PC-9 (cell line): Measurements from ENCODE around the gene PCDH8. TPM values are rescaled to one million over a fixed set of nuclear protein-coding genes. Genes with fewer than 3 reads are reported as not detected.

Experiments used
- BruUV-seq: library from RNA; stranded (reverse); fragments of 400-500 nt; replicated peaks from 2 replicates; lab custom pipeline; 2021; lab: Mats Ljungman, UMichigan
- CTCF ChIA-PET: fragments of 300-600 bp; sonication (Branson Sonifier 250); formaldehyde crosslinking; loops from one replicate; lab custom pipeline; 2022; ENCODE audit warnings: antibody characterized with exemption; lab: Charles Lee
- POLR2A ChIA-PET: fragments of 300-600 bp; sonication (Branson Sonifier 250); formaldehyde crosslinking; loops from one replicate; lab custom pipeline; 2022; ENCODE audit warnings: antibody characterized with exemption; ENCODE audit not compliant: unreplicated experiment; lab: Charles Lee
- DNase-seq, 2 experiments: peaks; one replicate each; pipeline versions ENCODE4 v3.0.0 to v3.0.0-alpha.2; 2015 to 2022; ENCODE audit warnings: mixed read lengths in 1 of 2
- H2AFZ ChIP-seq: fragments of 200-600 bp; sonication (generic); 2 replicates; pipeline ENCODE4 v1.8.1; 2017; ENCODE audit warnings: antibody characterized with exemption
- H3F3A ChIP-seq: fragments of 200-600 bp; sonication (generic); 2 replicates; pipeline ENCODE4 v1.8.1; 2017; ENCODE audit warnings: antibody characterized with exemption, mild to moderate bottlenecking, low read depth; ENCODE audit not compliant: insufficient read depth
- H3K27ac ChIP-seq: fragments of 200-600 bp; sonication (generic); 2 replicates; pipeline ENCODE4 v1.6.1; 2016; ENCODE audit warnings: mixed run types
- H3K27me3 ChIP-seq: fragments of 200-600 bp; sonication (generic); 2 replicates; pipeline ENCODE4 v1.6.1; 2016; ENCODE audit warnings: low read depth, mixed run types; ENCODE audit not compliant: insufficient read depth
- H3K36me3 ChIP-seq: fragments of 200-600 bp; sonication (generic); 2 replicates; pipeline ENCODE4 v1.6.1; 2016; ENCODE audit warnings: low read depth, mixed run types
- H3K4me1 ChIP-seq: fragments of 200-600 bp; sonication (generic); replicated peaks from 2 replicates; pipeline ENCODE4 v1.6.1; 2016; ENCODE audit warnings: mixed run types; ENCODE audit not compliant: insufficient read depth
- H3K4me2 ChIP-seq: fragments of 200-600 bp; sonication (generic); 2 replicates; pipeline ENCODE4 v1.6.1; 2017; ENCODE audit warnings: mixed run types
- H3K4me3 ChIP-seq: fragments of 200-600 bp; sonication (generic); 2 replicates; pipeline ENCODE4 v1.6.1; 2016; ENCODE audit warnings: mixed run types
- H3K79me2 ChIP-seq: fragments of 200-600 bp; sonication (generic); 2 replicates; pipeline ENCODE4 v1.6.1; 2017; ENCODE audit warnings: low read depth, mixed run types
- H3K9me2 ChIP-seq: fragments of 200-600 bp; sonication (generic); 2 replicates; pipeline ENCODE4 v1.8.1; 2017; ENCODE audit warnings: mild to moderate bottlenecking; ENCODE audit not compliant: insufficient read depth
- H3K9me3 ChIP-seq: fragments of 200-600 bp; sonication (generic); 2 replicates; pipeline ENCODE4 v1.8.1; 2016; ENCODE audit warnings: low read depth; ENCODE audit not compliant: insufficient read depth
- H4K20me1 ChIP-seq: fragments of 200-600 bp; sonication (generic); 2 replicates; pipeline ENCODE4 v1.8.1; 2017; ENCODE audit not compliant: insufficient read depth
- CTCF ChIP-seq: fragments of 200-600 bp; sonication (generic); conservative IDR thresholded peaks from 2 replicates; pipeline ENCODE4 v1.6.1; 2017; ENCODE audit warnings: mixed run types, antibody characterized with exemption, mild to moderate bottlenecking, moderate library complexity
- EZH2 ChIP-seq: fragments of 200-600 bp; sonication (generic); IDR thresholded peaks from 2 replicates; pipeline ENCODE4 v1.8.0; 2017; ENCODE audit warnings: antibody characterized with exemption, low read depth
- intact Hi-C: fragments of 100-400 bp; cut with micrococcal nuclease; formaldehyde crosslinking; loops from one replicate; pipeline ENCODE4 v1.10.0; 2022; ENCODE audit not compliant: unreplicated experiment
- total RNA-seq: library from RNA; stranded (reverse); gene quantifications from 2 replicates; pipeline ENCODE4 v1.2.3, GENCODE V29; 2021

PCDH8 gene
- total RNA-seq, 1 experiment from 2014 or later, result not detected

- no peak overlapping the region for H2AFZ ChIP-seq
- ChIA-PET CTCF (no interaction called here), POLR2A (no interaction called here)
- DNase-seq, result no peak
- BruUV-seq, result no TSS peak
- no peaks in the 10 kb centered on the region for H4K20me1 ChIP-seq
- H3F3A ChIP-seq, result no peaks in the 10 kb centered on the region
- H3K27me3 ChIP-seq, result peaks cover 14% of the 10 kb centered on the region
- H3K4me2 ChIP-seq, result no peak overlapping the region
- TF ChIP-seq CTCF (no peak), EZH2 (no peak)
- H3K4me3 ChIP-seq, result no peak overlapping the region
- intact Hi-C loops, result no loop called here
- no peaks in the 10 kb centered on the region for H3K36me3 ChIP-seq
- H3K4me1 ChIP-seq, result no peaks in the 10 kb centered on the region
- no peaks in the 10 kb centered on the region for H3K9me3 ChIP-seq
- no peaks in the 10 kb centered on the region for H3K9me2 ChIP-seq
- no peak overlapping the region for H3K27ac ChIP-seq
- H3K79me2 ChIP-seq, result no peaks in the 10 kb centered on the region
Observed at GRCh38 chr13:52850072-52850395, 1.6 kb upstream of the PCDH8 start.

- H3F3A ChIP-seq, result no peaks in the 10 kb centered on the region
- TF ChIP-seq CTCF (no peak), EZH2 (no peak)
- intact Hi-C loops, result no loop called here
- no peak overlapping the region for H3K4me3 ChIP-seq
- no peaks in the 10 kb centered on the region for H4K20me1 ChIP-seq
- no peak overlapping the region for H3K27ac ChIP-seq
- no peaks in the 10 kb centered on the region for H3K9me3 ChIP-seq
- BruUV-seq, result no TSS peak
- H2AFZ ChIP-seq, result no peak overlapping the region
- H3K27me3 ChIP-seq, result peaks cover 14% of the 10 kb centered on the region
- no peaks in the 10 kb centered on the region for H3K36me3 ChIP-seq
- ChIA-PET POLR2A (no interaction called here), CTCF (no interaction called here)
- no peaks in the 10 kb centered on the region for H3K4me1 ChIP-seq
- H3K9me2 ChIP-seq, result no peaks in the 10 kb centered on the region
- DNase-seq, result no peak
- H3K79me2 ChIP-seq, result no peaks in the 10 kb centered on the region
- no peak overlapping the region for H3K4me2 ChIP-seq
Observed at GRCh38 chr13:52849291-52850071, 1.0 kb upstream of the PCDH8 start.

GRCh38 chr13:52847682-52848432 is 583 bp downstream of the PCDH8 start:
- Histone ChIP-seq H3K27me3 (peaks cover 15% of the 10 kb centered on the region), H3K4me2 (no peak overlapping the region), H3K27ac (no peak overlapping the region), H2AFZ (no peak overlapping the region), H4K20me1 (no peaks in the 10 kb centered on the region), H3K4me3 (no peak overlapping the region), H3K36me3 (no peaks in the 10 kb centered on the region), H3K9me3 (no peaks in the 10 kb centered on the region), H3K79me2 (no peaks in the 10 kb centered on the region), H3F3A (no peaks in the 10 kb centered on the region), H3K4me1 (no peaks in the 10 kb centered on the region), H3K9me2 (no peaks in the 10 kb centered on the region)
- intact Hi-C loops, result no loop called here
- POLR2A ChIA-PET, result no interaction called here
- no peak for DNase-seq
- CTCF ChIA-PET, result no interaction called here
- TF ChIP-seq CTCF (no peak), EZH2 (no peak)
- BruUV-seq, result no TSS peak
